Trophoblast cell (in vitro differentiated cells and primary cell): ENCODE results near the gene GLYATL1.

Source experiments
- DNase-seq, 2 donors: peaks; one replicate each; pipeline ENCODE4 v3.0.0-alpha.2; 2016
- H2AFZ ChIP-seq: 2 replicates; pipeline ENCODE4 v1.6.1; 2013; ENCODE audit warnings: low read length, moderate library complexity, mild to moderate bottlenecking; ENCODE audit not compliant: insufficient read depth, poor library complexity
- H2AK5ac ChIP-seq: 2 replicates; pipeline ENCODE4 v1.6.1; 2013; ENCODE audit warnings: mild to moderate bottlenecking, low read length
- H2BK120ac ChIP-seq: 2 replicates; pipeline ENCODE4 v1.6.1; 2013; ENCODE audit warnings: low read length, mild to moderate bottlenecking, moderate library complexity; ENCODE audit not compliant: insufficient read depth, poor library complexity
- H2BK12ac ChIP-seq: 2 replicates; pipeline ENCODE4 v1.6.1; 2013; ENCODE audit warnings: mild to moderate bottlenecking, low read length, moderate library complexity
- H2BK5ac ChIP-seq: 2 replicates; pipeline ENCODE4 v1.6.1; 2013; ENCODE audit warnings: low read length, low read depth, moderate library complexity, mild to moderate bottlenecking; ENCODE audit not compliant: poor library complexity
- H3K14ac ChIP-seq: 2 replicates; pipeline ENCODE4 v1.6.1; 2013; ENCODE audit warnings: mild to moderate bottlenecking, low read length
- H3K18ac ChIP-seq: 2 replicates; pipeline ENCODE4 v1.6.1; 2013; ENCODE audit warnings: mild to moderate bottlenecking, low read length
- H3K23ac ChIP-seq: 2 replicates; pipeline ENCODE4 v1.6.1; 2013; ENCODE audit warnings: low read length
- H3K27ac ChIP-seq: 2 replicates; pipeline ENCODE4 v1.5.1; 2013; ENCODE audit warnings: low read depth, mild to moderate bottlenecking, inconsistent platforms, low read length, moderate library complexity
- H3K27me3 ChIP-seq: 2 replicates; pipeline ENCODE4 v1.6.1; 2013; ENCODE audit warnings: inconsistent platforms, mild to moderate bottlenecking, low read length, moderate library complexity; ENCODE audit not compliant: insufficient read depth
- H3K36me3 ChIP-seq, 2 experiments: 1 replicate in 1 of 2; 2 replicates in 1 of 2; pipeline ENCODE4 v1.6.1; 2013; ENCODE audit warnings: low read length in 2 of 2, mild to moderate bottlenecking in 2 of 2, moderate library complexity in 1 of 2; ENCODE audit not compliant: insufficient read depth in 2 of 2, control insufficient read depth in 1 of 2
- H3K4ac ChIP-seq: 2 replicates; pipeline ENCODE4 v1.6.1; 2013; ENCODE audit warnings: low read depth, mild to moderate bottlenecking, low read length, moderate library complexity
- H3K4me1 ChIP-seq, 2 experiments: 1 replicate in 1 of 2; 2 replicates in 1 of 2; pipeline ENCODE4 v1.6.1; 2013; ENCODE audit warnings: low read length in 2 of 2, mild to moderate bottlenecking in 2 of 2, moderate library complexity in 1 of 2; ENCODE audit not compliant: insufficient read depth in 2 of 2, control insufficient read depth in 1 of 2
- H3K4me2 ChIP-seq: 2 replicates; pipeline ENCODE4 v1.6.1; 2013; ENCODE audit warnings: inconsistent platforms, mild to moderate bottlenecking, low read length, moderate library complexity
- H3K4me3 ChIP-seq: 2 replicates; pipeline ENCODE4 v1.5.1; 2013; ENCODE audit warnings: mild to moderate bottlenecking, low read depth, low read length, inconsistent platforms
- H3K79me1 ChIP-seq: one replicate; pipeline ENCODE4 v1.6.1; 2013; ENCODE audit warnings: low read length
- H3K79me2 ChIP-seq: 2 replicates; pipeline ENCODE4 v1.6.1; 2013; ENCODE audit warnings: low read length, mild to moderate bottlenecking; ENCODE audit not compliant: control insufficient read depth, insufficient read depth, poor library complexity
- H3K9ac ChIP-seq: 2 replicates; pipeline ENCODE4 v1.6.1; 2013; ENCODE audit warnings: mild to moderate bottlenecking, low read length
- H3K9me3 ChIP-seq: 2 replicates; pipeline ENCODE4 v1.6.1; 2013; ENCODE audit warnings: low read depth, mild to moderate bottlenecking, control low read depth, inconsistent platforms, low read length; ENCODE audit not compliant: insufficient read depth
- H4K12ac ChIP-seq: 2 replicates; pipeline ENCODE4 v1.6.1; 2013; ENCODE audit warnings: low read depth, mild to moderate bottlenecking, low read length, moderate library complexity
- H4K8ac ChIP-seq: 2 replicates; pipeline ENCODE4 v1.6.1; 2013; ENCODE audit warnings: low read depth, mild to moderate bottlenecking, low read length, moderate library complexity
- H4K91ac ChIP-seq: one replicate; pipeline ENCODE4 v1.6.1; 2013; ENCODE audit warnings: low read depth, mild to moderate bottlenecking, low read length, moderate library complexity
- WGBS: extraction: QIAGEN DNeasy Blood & Tissue Kit; methylation state at CpG from one replicate; pipeline ENCODE4 v1.1.7; 2013; ENCODE audit warnings: missing lambda C conversion rate; ENCODE audit not compliant: insufficient read length, insufficient coverage; ENCODE audit errors: extremely low coverage; 5-methylcytosine and 5-hydroxymethylcytosine counted together

GLYATL1 gene

DNA sequence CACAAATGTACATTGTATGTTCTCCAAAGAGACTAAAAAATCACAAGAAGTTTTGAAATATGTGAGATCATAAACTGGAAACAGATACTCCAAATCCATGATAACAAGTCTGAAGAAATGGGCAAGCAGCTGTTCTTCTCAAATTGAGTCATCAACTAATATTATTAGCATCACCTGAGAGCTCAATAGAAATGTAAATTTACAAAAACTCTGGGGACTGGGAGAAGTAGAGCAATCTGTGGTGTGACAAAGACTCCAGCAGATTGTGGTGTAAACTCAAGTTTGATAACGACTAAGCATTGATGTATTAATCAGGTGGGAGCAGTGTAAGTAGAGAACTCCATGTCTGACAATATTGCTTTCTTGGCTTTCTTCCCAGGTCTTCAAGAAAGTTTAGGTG, 53.2 kb downstream of the GLYATL1 start:
- H4K12ac ChIP-seq, result no peak overlapping the region

DNA sequence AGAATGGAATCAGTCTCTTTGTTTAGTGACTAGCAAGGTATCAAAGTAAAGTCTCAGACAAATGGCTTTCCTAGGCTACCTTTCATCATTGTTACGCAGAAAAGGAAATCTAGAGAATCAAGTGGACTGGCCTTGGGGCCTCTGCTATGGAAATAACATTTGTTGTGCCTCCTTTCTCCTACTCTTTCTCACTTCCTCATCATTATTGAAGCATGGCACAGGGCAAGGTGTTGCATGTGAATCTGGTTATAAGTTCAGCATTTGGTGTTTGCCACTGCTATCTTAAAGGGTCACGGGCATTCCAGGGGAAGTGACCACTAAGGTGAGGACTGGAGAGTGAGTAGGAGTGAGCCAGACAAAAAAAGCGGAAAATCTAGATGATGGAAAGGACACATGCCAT, 54.9 kb downstream of the GLYATL1 start:
- Histone ChIP-seq H3K4me1 (peaks cover 0 to 3% of the 10 kb centered on the region in 2 experiments), H2BK12ac (no peak overlapping the region), H3K27me3 (no peaks in the 10 kb centered on the region), H3K4ac (no peak overlapping the region), H3K79me2 (no peaks in the 10 kb centered on the region), H3K4me3 (no peak overlapping the region), H3K36me3 (no peaks in the 10 kb centered on the region), H3K23ac (no peak overlapping the region), H3K14ac (no peak overlapping the region), H2BK120ac (no peak overlapping the region), H3K18ac (no peak overlapping the region), H4K91ac (no peak overlapping the region), H2AK5ac (no peak overlapping the region), H2BK5ac (no peak overlapping the region), H2AFZ (no peak overlapping the region), H4K8ac (no peak overlapping the region), H4K12ac (no peak overlapping the region), H3K4me2 (no peak overlapping the region), H3K79me1 (no peaks in the 10 kb centered on the region), H3K9ac (no peak overlapping the region), H3K9me3 (no peaks in the 10 kb centered on the region), H3K27ac (no peak overlapping the region)
- WGBS, result no CpG with 5 or more reads among the region's 3 CpGs
- DNase-seq, result no peak

More for the DNA sequence above, 53.2 kb downstream of the GLYATL1 start:
- WGBS, result no CpG with 5 or more reads among the region's 1 CpG
- Histone ChIP-seq H3K4me2 (no peak overlapping the region), H3K79me2 (no peaks in the 10 kb centered on the region), H2BK12ac (no peak overlapping the region), H3K4ac (no peak overlapping the region), H3K36me3 (no peaks in the 10 kb centered on the region), H3K18ac (no peak overlapping the region), H3K9me3 (no peaks in the 10 kb centered on the region), H2BK120ac (no peak overlapping the region), H4K91ac (no peak overlapping the region), H3K4me3 (no peak overlapping the region), H3K79me1 (no peaks in the 10 kb centered on the region), H3K9ac (no peak overlapping the region), H2AK5ac (no peak overlapping the region), H2BK5ac (no peak overlapping the region), H3K27me3 (no peaks in the 10 kb centered on the region), H2AFZ (no peak overlapping the region), H3K27ac (no peak overlapping the region), H3K14ac (no peak overlapping the region), H3K23ac (no peak overlapping the region), H4K8ac (no peak overlapping the region), H3K4me1 (peaks cover 0 to 3% of the 10 kb centered on the region in 2 experiments)
- DNase-seq, result no peak

DNA sequence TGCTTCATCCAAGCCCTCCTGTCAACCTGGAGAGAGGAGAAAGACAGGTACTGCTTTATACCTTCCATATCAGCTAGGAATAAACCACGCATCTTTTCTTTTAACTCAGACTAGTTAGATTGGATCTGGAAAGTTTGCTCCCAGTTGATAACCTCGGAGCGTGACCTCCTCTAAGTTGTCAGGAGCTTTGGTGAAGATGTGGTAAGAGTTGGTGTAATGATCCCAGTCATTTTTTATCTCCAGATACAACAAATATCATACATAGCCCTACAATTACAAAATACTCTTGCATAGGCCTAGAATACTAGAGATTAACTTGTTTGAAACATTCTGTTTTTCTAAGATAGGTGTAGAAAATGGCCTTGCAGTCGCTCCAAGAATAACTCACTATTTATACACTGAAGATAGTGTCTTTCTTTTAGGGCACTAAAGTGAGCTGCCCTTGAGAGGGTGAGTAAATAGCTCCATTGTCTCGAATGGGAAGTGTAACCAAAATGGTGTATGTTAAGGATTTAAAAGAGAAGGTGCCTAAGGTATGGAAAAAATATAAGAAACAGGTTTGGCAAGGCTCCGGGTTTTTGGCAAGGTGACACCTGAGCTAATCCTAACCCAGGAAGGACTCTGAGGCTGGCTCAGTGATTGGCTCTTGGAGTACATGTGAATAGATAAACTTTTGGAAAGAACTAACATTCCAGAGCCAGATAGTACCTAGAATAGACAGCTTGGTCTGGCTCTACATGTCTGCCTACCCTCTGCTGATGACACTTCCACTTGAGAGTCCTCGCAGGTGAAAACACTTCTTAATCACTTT, 59.4 kb downstream of the GLYATL1 start:
- no peaks in the 10 kb centered on the region for H3K4me1 ChIP-seq
- H3K27me3 ChIP-seq, result no peaks in the 10 kb centered on the region
- no peak overlapping the region for H3K9ac ChIP-seq
- H3K4ac ChIP-seq, result no peak overlapping the region
- no peak overlapping the region for H4K8ac ChIP-seq
- no peak overlapping the region for H2BK5ac ChIP-seq
- no peak overlapping the region for H4K91ac ChIP-seq
- H3K9me3 ChIP-seq, result peaks cover 2% of the 10 kb centered on the region
- no peak overlapping the region for H2AK5ac ChIP-seq
- no peak for DNase-seq
- H3K4me3 ChIP-seq, result no peak overlapping the region
- no peak overlapping the region for H3K4me2 ChIP-seq
- H2AFZ ChIP-seq, result no peak overlapping the region
- no peaks in the 10 kb centered on the region for H3K79me2 ChIP-seq
- H3K27ac ChIP-seq, result no peak overlapping the region
- no peaks in the 10 kb centered on the region for H3K36me3 ChIP-seq
- no peaks in the 10 kb centered on the region for H3K79me1 ChIP-seq
- no CpG with 5 or more reads among the region's 7 CpGs for WGBS
- H2BK12ac ChIP-seq, result no peak overlapping the region
- no peak overlapping the region for H3K18ac ChIP-seq
- no peak overlapping the region for H3K23ac ChIP-seq
- no peak overlapping the region for H3K14ac ChIP-seq
- H4K12ac ChIP-seq, result no peak overlapping the region
- no peak overlapping the region for H2BK120ac ChIP-seq

DNA sequence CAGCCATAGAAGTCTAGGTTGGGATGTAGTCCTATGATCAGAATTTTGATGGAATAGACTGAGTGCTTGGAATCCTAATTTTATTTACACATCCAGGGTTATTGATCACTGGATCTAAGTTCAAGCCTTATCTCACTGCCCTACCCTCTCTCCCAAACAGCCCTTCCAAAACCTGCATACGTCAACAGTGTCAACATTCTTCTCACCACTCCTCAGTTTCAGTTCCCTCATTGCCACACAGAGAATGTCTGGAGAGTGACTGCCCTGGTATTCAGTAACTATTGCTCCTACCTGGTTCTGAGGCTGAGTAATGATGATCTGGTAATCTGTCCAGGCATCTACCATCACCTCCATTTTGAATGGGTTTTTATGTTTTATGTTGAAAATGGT, 60.0 kb downstream of the GLYATL1 start:
- Histone ChIP-seq H3K4me3 (no peak overlapping the region), H3K4me1 (no peaks in the 10 kb centered on the region), H3K36me3 (no peaks in the 10 kb centered on the region), H2BK120ac (no peak overlapping the region), H3K27me3 (no peaks in the 10 kb centered on the region), H4K12ac (no peak overlapping the region), H2AFZ (no peak overlapping the region), H3K18ac (no peak overlapping the region), H3K79me2 (no peaks in the 10 kb centered on the region), H3K4me2 (no peak overlapping the region), H3K9ac (no peak overlapping the region), H3K9me3 (peaks cover 2% of the 10 kb centered on the region), H3K27ac (no peak overlapping the region), H2BK12ac (no peak overlapping the region), H2BK5ac (no peak overlapping the region), H4K91ac (no peak overlapping the region), H3K14ac (no peak overlapping the region), H3K79me1 (no peaks in the 10 kb centered on the region), H3K23ac (no peak overlapping the region), H4K8ac (no peak overlapping the region), H2AK5ac (no peak overlapping the region), H3K4ac (no peak overlapping the region)
- no peak for DNase-seq
- whole genome bisulfite sequencing, result no CpG with 5 or more reads among the region's 1 CpG
